HepG2 (cell line): Measurements from ENCODE around the gene HDLBP. TPM values are rescaled to one million over a fixed set of nuclear protein-coding genes. Genes with fewer than 3 reads are reported as not detected.

Experiments
- BHLHE40 ChIP-seq: IDR thresholded peaks from 2 replicates; pipeline ENCODE4 v1.6.1; 2011; ENCODE audit warnings: low read length, improper control_type of control experiment
- CBFB ChIP-seq: sonication (generic); formaldehyde crosslinking; IDR thresholded peaks from 2 replicates; pipeline ENCODE4 v1.4.0; 2020; ENCODE audit warnings: missing genetic modification reagents
- ETV5 ChIP-seq: IDR thresholded peaks from 2 replicates; pipeline ENCODE4 v1.6.1; 2018; ENCODE audit warnings: missing biosample characterization, missing genetic modification reagents, inconsistent platforms, borderline replicate concordance
- ISX ChIP-seq: sonication (generic); formaldehyde crosslinking; conservative IDR thresholded peaks from 2 replicates; pipeline ENCODE4 v1.5.0; 2020; ENCODE audit warnings: missing genetic modification reagents
- MLXIP ChIP-seq: sonication (generic); formaldehyde crosslinking; IDR thresholded peaks from 2 replicates; pipeline ENCODE4 v1.9.0; 2021; ENCODE audit warnings: missing genetic modification reagents, borderline replicate concordance
- NCOA5 ChIP-seq: sonication (generic); formaldehyde crosslinking; IDR thresholded peaks from 2 replicates; pipeline ENCODE4 v1.4.0; 2020; ENCODE audit warnings: missing genetic modification reagents
- PBX3 ChIP-seq: sonication (generic); formaldehyde crosslinking; IDR thresholded peaks from 2 replicates; pipeline ENCODE4 v1.8.1; 2023; ENCODE audit warnings: missing genetic modification reagents, inconsistent platforms, borderline replicate concordance
- RFX1 ChIP-seq: fragments of 450-650 bp; IDR thresholded peaks from 2 replicates; pipeline ENCODE4 v1.6.1; 2017
- ZBTB25 ChIP-seq: IDR thresholded peaks from 2 replicates; pipeline ENCODE4 v1.6.1; 2018; ENCODE audit warnings: missing genetic modification reagents
- ZBTB46 ChIP-seq: sonication (generic); formaldehyde crosslinking; IDR thresholded peaks from 2 replicates; pipeline ENCODE4 v1.4.0; 2020; ENCODE audit warnings: mild to moderate bottlenecking, missing genetic modification reagents, borderline replicate concordance
- ZNF879 ChIP-seq: sonication (generic); formaldehyde crosslinking; IDR thresholded peaks from 2 replicates; pipeline ENCODE4 v1.8.1; 2023; ENCODE audit warnings: missing genetic modification reagents
- ZNF883 ChIP-seq: sonication (generic); formaldehyde crosslinking; IDR thresholded peaks from 2 replicates; pipeline ENCODE4 v1.5.1; 2020; ENCODE audit warnings: mild to moderate bottlenecking, missing genetic modification reagents; ENCODE audit errors: not compliant biosample characterization
- polyA plus RNA-seq, 8 experiments: library from polyadenylated mRNA; depleted of rRNA in 3 of 8; stranded (reverse) in 7 of 8; unstranded in 1 of 8; fragments of >200 nt; fragmentation: Illumina TruSeq in 4 of 8; extraction: Trizol in 4 of 8; gene quantifications; 2 replicates each; pipeline versions ENCODE4 v1.2.1 to v1.2.3, GENCODE V29; 2011 to 2016; ENCODE audit warnings: low read depth in 4 of 8, missing spikeins in 1 of 8, mixed read lengths in 1 of 8; ENCODE audit not compliant: insufficient read depth in 1 of 8
- total RNA-seq, 5 experiments: library from RNA; depleted of rRNA; stranded (reverse); fragments of >200 nt; fragmentation: Illumina TruSeq; extraction: Trizol; gene quantifications; 2 replicates each; pipeline ENCODE4 v1.2.3, GENCODE V29; 2016; ENCODE audit warnings: low read depth in 1 of 5
- TF ChIP-seq, protein P1 (sequence below): sonication (generic); formaldehyde crosslinking; conservative IDR thresholded peaks from 2 replicates; pipeline ENCODE4 v1.4.0; 2020; ENCODE audit warnings: missing genetic modification reagents
- TF ChIP-seq, protein P2 (sequence below): sonication (generic); formaldehyde crosslinking; IDR thresholded peaks from 2 replicates; pipeline ENCODE4 v1.4.0; 2020; ENCODE audit warnings: missing genetic modification reagents

Gene HDLBP
- total and polyA plus RNA-seq, 2 of the 13 experiments (the other 11 are each of a cell fraction or from before 2014, with no cell fraction given), result 464 to 707 TPM

- 0 out of 2 replicates have a peak, but pooled peaks have one; percentile 77 for TF ChIP-seq MLXIP (CRISPR knock-in tag)
- TF ChIP-seq ETV5 (CRISPR knock-in tag), result peak; percentile 77
- peak; percentile 77; the same call in 1 of the 2 replicates for TF ChIP-seq ZBTB46 (CRISPR knock-in tag)
- peak; percentile 92 for TF ChIP-seq ZBTB25 (CRISPR knock-in tag)
- TF ChIP-seq, protein P1, sequence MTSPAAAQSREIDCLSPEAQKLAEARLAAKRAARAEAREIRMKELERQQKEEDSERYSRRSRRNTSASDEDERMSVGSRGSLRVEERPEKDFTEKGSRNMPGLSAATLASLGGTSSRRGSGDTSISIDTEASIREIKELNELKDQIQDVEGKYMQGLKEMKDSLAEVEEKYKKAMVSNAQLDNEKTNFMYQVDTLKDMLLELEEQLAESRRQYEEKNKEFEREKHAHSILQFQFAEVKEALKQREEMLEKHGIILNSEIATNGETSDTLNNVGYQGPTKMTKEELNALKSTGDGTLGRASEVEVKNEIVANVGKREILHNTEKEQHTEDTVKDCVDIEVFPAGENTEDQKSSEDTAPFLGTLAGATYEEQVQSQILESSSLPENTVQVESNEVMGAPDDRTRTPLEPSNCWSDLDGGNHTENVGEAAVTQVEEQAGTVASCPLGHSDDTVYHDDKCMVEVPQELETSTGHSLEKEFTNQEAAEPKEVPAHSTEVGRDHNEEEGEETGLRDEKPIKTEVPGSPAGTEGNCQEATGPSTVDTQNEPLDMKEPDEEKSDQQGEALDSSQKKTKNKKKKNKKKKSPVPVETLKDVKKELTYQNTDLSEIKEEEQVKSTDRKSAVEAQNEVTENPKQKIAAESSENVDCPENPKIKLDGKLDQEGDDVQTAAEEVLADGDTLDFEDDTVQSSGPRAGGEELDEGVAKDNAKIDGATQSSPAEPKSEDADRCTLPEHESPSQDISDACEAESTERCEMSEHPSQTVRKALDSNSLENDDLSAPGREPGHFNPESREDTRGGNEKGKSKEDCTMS (CRISPR knock-in tag), result no peak
- peak; percentile 3; the same call in 1 of the 2 replicates for TF ChIP-seq RFX1
- peak; percentile 46 for TF ChIP-seq CBFB (CRISPR knock-in tag)
- no peak for TF ChIP-seq NCOA5 (CRISPR knock-in tag)
- TF ChIP-seq BHLHE40, result peak; percentile 42; the same call in 1 of the 2 replicates
- TF ChIP-seq, protein P2, sequence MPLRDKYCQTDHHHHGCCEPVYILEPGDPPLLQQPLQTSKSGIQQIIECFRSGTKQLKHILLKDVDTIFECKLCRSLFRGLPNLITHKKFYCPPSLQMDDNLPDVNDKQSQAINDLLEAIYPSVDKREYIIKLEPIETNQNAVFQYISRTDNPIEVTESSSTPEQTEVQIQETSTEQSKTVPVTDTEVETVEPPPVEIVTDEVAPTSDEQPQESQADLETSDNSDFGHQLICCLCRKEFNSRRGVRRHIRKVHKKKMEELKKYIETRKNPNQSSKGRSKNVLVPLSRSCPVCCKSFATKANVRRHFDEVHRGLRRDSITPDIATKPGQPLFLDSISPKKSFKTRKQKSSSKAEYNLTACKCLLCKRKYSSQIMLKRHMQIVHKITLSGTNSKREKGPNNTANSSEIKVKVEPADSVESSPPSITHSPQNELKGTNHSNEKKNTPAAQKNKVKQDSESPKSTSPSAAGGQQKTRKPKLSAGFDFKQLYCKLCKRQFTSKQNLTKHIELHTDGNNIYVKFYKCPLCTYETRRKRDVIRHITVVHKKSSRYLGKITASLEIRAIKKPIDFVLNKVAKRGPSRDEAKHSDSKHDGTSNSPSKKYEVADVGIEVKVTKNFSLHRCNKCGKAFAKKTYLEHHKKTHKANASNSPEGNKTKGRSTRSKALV (CRISPR knock-in tag), result peak; percentile 62; the same call in 1 of the 2 replicates
- 0 out of 2 replicates have a peak, but pooled peaks have one; percentile 42 for TF ChIP-seq ZNF879
- TF ChIP-seq PBX3, result no peak
- peak; percentile 23 for TF ChIP-seq ZNF883 (CRISPR knock-in tag)
- no peak for TF ChIP-seq ISX (CRISPR knock-in tag)
Observed at GRCh38 chr2:241315093-241315878, at the start of gene HDLBP (continued).
